NT2/D1 (cell line): ENCODE data around the gene ZSWIM6.

ENCODE experiments used
- SUZ12 ChIP-seq: IDR thresholded peaks from 2 replicates; pipeline ENCODE4 v1.6.1; 2011; ENCODE audit not compliant: insufficient read length, insufficient read depth; ENCODE audit errors: extremely low read depth
- YY1 ChIP-seq: IDR thresholded peaks from 2 replicates; pipeline ENCODE4 v1.6.1; 2011; ENCODE audit not compliant: insufficient read length, insufficient read depth
- ZNF274 ChIP-seq: IDR thresholded peaks from 2 replicates; pipeline ENCODE4 v1.6.1; 2011; ENCODE audit warnings: mild to moderate bottlenecking, low read depth, low read length

- TF ChIP-seq ZNF274, result no peak
- no peak for TF ChIP-seq YY1
- no peak for TF ChIP-seq SUZ12
These were observed 194.1 kb downstream of the ZSWIM6 start for GRCh38 chr5:61526207-61526519.
